NCI-H345 (cell line): Measurements from ENCODE around the gene GALNT13.

Source experiments
- DNase-seq: peaks from one replicate; lab custom pipeline; 2025; lab: John Stamatoyannopoulos, UW

GALNT13 gene

GRCh38 chr2:153871231-153872221 is at the start of gene GALNT13:
Gene GALNT13 (plus strand): TSS chr2:153871922.
- DNase-seq: peak; percentile 97

DNA sequence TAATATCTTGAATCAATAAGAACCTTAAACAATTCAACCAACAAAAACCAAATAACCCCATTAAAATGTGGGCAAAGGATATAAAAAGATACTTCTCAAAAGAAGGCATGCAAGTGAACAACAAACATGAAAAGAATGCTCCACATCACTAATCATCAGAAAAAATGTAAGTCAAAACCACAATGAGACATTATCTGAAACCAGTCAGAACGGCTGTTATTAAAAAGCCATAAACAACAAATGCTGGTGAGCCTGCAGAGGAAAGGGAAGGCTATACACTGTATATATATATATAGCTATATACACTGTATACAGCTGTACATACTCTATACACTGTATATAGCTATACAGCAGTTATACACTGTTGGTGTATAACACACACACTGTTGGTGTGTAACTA is 47.8 kb upstream of the GALNT13 start:
- DNase-seq: no peak

DNA sequence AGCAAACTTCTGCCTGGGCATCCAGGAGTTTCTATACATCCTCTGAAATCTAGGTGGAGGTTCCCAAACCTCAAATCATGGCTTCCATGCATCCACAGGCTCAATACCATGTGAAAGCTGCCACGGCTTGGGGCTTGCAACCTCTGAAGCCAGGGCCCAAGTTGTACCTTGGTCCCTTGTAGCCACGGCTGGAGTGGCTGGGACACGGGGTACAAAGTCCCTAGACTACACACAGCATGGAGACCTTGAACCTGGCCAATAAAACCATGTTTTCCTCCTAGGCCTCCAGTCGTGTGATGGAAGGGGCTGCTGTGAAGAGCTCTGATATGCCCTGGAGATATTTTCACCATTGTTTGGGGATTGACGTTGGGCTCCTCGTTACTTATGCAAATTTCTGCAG is 43.4 kb upstream of the GALNT13 start:
- DNase-seq: no peak

GRCh38 chr2:153834662-153835061 is 37.1 kb upstream of the GALNT13 start:
- no peak for DNase-seq

- no peak for DNase-seq
These were observed 13.5 kb upstream of the GALNT13 start for GRCh38 chr2:153858250-153858649.

GRCh38 chr2:153864022-153864421 is 7.7 kb upstream of the GALNT13 start:
- DNase-seq: no peak

GRCh38 chr2:153866595-153866994 is 5.1 kb upstream of the GALNT13 start:
- no peak for DNase-seq

GRCh38 chr2:153870308-153870707 is 1.4 kb upstream of the GALNT13 start:
- peak; percentile 64 for DNase-seq

DNA sequence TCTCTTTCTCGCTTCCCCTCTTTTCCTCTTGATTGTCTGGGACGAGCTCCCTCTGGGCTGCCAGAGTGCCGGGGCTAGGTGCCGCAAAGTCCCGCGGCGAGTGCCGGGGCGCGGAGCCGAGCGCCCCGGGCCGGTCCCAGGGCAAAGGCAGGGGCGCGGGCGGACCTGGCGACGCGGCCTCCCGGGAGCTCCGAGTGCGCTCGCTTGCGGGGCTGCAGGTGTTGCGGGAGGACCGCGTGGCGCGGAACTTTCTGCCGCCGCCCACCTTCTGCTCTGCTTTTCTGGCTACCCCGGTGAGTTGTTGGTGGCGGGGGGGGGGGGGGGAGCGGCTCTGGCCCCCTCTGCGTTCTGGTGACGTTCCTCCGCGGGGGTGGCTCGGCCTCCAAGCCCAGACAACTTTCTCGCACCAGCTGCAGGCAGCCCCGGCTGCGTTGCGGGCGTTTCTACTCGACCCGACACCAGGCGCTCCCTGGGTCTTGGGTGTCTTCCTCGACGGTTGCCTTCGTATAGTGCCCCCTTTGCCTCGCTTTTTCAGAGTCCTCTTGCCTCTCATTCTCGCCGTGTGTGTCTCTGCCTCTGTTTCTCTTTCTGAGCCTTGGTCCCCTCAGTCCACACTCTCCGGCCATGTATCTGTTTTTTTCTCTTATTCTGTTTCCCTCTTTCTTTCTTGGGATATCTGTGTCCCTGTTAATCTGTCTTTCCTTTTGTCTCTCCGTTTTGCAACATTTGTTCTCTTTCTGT is 759 bp downstream of the GALNT13 start:
- DNase-seq: peak; percentile 42

- peak; percentile 31 for DNase-seq
These were observed 1.6 kb downstream of the GALNT13 start for GRCh38 chr2:153873052-153874048.

GRCh38 chr2:153875801-153876466 is 4.2 kb downstream of the GALNT13 start:
- DNase-seq: no peak

DNA sequence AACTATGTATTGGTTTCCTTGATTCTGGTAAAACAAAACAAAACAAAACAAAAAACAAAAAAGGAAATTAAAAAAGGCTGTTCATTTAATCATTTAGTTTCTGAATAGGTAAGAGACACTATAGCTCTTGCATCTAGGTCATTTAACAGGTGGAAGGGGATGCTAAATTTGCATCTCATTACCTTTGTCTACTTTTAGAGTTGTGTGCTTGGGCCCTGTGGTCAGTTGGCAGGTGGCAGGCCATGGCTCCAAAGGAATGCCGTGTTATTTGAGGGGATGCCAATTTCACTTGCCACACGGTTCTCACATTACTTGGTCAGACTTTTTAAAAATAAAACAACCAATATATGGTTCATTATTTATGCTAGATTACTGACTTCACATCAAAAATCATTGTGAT is 9.2 kb downstream of the GALNT13 start:
- no peak for DNase-seq

DNA sequence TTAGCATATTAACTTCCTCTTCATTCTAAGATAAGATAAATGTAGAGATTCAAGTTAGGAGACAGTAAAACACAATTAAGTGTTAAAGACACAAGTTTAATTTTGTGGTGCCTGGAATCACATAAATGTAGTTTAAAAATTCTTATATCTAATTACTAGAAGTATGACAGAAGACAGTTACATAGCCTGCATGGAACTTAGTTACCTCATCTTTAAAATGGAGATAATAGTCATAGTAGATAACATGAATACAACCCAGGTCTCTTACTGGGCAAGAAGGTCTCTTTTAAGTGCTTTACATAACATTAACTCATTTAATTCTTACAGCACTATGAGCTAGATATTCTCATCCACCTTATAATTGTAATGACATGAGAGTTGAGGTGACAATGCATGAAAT is 15.1 kb downstream of the GALNT13 start:
- DNase-seq: no peak

DNA sequence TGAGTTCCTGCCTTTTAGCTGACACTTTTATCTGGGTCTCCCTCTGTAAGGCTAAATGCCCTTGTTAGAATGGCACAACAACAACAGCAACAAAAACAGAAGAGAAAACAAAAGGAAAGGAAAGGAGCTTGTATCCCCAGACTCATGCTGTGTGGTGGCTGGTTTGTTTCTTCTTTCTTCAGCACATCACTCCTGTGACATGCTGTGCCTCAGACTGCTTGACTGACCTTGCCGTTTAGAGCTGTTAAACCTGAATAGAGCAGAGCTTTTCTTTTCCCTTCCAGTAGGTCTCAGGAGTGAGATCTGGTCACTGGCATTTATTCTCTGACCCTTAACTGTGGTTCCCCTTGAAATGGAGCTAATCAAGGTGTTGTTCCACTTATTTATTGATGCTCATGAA is 18.9 kb downstream of the GALNT13 start:
- DNase-seq: no peak

DNA sequence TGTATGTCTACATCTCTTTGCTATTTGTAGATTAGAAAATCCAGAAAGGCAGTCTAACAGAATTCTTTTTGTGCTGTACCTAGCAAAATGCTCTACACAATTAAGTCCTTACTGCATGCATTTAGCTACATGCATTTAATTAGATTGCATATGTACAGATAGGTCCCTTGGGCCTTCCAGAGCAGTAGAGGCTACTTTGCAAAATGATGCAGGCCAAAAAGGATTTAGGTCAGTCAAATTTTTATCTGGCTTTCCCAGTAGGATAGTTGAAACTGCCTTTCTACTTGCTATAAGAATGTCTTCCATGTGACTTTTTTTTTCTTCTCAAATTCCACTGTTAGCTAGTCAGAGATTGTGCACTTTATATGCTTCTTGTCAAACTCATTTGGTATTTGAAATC is 19.3 kb downstream of the GALNT13 start:
- no peak for DNase-seq

DNA sequence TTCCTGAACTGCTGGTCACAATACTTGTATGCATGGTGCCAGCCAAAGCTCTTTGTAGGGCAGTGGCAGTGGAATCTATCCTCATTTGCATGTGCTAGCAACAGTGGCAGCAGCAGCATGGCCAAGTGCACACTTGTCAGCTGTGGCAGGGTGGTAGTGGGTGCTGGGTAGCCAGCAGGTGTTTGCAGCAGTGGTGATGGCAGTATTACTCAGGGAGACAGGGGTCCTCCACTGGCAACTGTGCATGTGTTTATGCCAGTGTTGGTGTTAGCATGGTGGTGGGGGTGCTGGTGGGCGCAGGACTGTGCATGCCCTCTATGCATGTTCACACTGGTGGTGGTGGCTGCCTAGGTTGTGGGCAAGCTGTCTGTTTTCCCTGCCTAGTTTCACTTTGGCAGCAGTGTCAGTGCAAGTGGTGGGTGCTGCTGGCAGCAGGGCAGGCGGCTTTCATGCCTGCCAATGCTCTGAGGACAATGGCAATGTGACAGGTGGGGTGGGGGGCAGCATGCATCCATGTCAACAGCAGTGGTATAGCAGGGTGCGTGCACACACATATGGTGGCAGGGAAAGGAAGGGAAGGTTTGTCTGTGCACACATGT is 41.2 kb downstream of the GALNT13 start:
- no peak for DNase-seq

GRCh38 chr2:153917570-153917969 is 45.8 kb downstream of the GALNT13 start:
- DNase-seq: no peak

GRCh38 chr2:153935511-153935910 is 63.8 kb downstream of the GALNT13 start:
- no peak for DNase-seq

GRCh38 chr2:153939124-153939796 is 67.5 kb downstream of the GALNT13 start:
- DNase-seq: peak; percentile 16

DNA sequence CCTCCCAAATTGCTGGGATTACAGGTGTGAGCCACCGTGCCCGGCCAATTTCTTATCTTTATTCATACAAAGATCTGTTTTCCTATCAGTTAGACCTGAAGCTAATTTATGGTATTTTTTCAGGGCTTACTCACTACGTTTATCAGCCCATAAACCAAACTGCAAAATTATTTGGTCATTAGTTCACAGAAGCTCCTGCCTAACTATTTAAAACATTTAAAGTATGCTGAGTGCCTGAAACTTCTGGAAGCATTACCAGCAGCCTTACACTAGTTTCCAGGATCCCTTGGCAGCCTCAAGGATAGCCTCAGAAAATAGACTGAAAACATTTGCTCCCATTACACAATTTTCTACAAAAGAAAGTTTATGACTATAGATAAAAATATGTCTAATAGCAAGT is 68.8 kb downstream of the GALNT13 start:
- DNase-seq: no peak
